ENCODE results near the gene CHKA.

CHKA gene

DNA sequence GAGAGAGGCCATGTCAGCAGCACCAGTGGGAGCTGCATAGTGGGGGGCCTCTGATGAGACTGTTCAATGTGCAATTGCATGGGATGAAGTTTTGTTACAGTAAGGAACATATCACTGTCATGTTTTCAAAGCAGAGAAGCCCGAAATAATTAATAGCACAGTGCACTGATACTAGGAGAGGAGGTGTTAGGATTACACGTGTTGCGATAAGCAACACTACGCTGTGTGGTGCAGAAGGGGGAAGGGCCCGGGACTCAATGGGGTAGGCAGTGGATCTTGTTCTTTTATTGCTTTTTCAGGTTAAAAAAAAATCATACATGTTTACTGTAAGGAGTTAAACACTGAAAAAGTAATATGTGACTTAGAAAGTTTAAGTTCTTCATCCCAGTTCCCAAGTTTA is 53.2 kb downstream of the CHKA start:
- DNase-seq: no peak

DNA sequence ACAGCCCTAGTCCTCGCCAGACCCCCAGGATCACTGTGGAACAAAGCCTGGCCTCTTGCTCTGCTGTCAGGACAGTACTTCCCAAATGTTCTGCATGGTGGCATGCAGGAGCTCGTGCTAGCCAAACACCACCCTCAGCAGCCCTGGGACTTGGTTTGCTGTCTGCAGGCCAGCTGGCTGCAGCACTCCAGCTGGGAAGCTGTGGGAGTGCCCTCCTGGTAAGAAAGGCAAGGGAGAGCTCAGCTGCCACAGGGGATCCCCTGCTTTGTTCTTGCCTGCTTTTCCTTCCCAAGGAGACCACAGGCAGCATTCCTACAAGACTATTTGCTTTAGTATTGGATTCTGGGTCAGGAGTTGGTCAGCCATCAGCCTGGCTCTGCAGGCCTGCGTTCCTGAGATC is 54.4 kb downstream of the CHKA start:
- no peak for DNase-seq

DNA sequence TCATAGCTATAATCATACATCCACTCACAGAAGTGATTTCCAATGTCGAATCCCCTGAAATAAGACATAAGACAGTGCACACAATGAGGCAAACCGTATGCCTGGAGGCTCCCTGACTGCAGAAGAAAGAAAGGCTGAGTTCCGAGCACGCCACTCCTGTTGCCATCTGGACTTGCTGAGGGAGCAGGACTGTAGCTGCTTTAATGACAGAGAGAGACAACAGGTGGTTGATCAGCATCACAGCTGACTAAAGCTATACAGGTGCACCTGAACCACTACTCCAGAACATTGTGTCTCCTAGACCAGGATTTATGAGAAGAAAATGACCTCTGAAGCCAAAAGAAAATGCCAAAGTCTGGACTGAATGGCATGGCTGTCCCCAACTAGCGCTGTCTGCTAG is 55.3 kb downstream of the CHKA start:
- DNase-seq: no peak

DNA sequence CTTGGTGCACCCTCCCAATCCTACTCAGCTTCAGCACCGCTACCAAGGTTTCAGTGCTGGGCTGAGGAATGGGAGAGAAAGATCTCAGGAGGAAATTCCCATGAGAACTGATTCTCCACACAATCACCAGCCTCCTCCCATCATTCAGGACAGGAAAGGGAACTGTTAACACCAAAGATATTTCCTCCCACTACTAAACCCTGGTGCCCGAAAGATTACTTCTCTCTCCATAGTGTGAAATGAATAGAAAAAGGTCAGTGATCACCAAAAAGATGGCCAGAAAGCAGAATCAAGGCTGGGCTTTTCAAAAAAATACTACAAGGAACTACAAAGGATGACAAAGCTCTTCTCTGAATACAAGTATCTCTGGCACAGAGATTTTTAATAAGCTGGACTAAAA is 56.3 kb downstream of the CHKA start:
- DNase-seq: no peak

DNA sequence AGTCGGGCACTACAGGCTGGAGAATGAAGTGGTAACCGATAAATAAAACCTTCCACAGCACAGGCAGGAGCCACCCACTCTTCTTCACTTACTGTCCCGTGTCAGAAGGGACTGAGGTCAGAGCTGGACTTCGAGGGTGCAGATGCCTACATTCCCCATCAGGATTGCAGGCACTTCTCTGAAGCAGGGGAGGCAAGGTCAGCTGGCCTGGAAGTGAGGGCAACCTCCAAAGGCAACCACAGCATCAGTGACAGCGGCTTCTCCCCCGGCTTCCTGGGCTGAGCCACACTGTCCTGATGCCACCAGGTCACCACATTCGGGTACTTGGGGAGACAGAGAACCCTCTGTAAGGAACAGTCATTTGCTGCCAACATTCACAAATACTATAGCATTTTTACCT is 59.7 kb downstream of the CHKA start:
- DNase-seq: no peak

DNA sequence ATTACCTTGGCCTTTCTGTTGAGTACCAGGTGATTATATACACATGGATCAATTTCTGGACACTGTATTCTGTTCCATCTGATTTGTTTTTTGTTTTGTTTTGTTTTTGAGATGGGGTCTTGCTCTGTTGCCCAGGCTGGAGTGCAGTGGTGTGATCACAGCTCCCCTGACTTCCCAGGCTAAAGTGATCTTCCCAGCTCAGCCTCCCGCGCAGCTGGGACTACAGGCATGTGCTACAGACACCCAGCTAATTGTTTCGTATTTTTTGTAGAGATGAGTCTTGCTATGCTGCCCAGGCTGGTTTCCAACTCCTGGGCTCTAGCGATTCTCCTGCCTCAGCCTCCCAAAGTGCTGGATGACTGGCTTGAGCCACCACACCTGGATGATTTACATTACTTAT is 63.4 kb downstream of the CHKA start:
- DNase-seq: no peak

DNA sequence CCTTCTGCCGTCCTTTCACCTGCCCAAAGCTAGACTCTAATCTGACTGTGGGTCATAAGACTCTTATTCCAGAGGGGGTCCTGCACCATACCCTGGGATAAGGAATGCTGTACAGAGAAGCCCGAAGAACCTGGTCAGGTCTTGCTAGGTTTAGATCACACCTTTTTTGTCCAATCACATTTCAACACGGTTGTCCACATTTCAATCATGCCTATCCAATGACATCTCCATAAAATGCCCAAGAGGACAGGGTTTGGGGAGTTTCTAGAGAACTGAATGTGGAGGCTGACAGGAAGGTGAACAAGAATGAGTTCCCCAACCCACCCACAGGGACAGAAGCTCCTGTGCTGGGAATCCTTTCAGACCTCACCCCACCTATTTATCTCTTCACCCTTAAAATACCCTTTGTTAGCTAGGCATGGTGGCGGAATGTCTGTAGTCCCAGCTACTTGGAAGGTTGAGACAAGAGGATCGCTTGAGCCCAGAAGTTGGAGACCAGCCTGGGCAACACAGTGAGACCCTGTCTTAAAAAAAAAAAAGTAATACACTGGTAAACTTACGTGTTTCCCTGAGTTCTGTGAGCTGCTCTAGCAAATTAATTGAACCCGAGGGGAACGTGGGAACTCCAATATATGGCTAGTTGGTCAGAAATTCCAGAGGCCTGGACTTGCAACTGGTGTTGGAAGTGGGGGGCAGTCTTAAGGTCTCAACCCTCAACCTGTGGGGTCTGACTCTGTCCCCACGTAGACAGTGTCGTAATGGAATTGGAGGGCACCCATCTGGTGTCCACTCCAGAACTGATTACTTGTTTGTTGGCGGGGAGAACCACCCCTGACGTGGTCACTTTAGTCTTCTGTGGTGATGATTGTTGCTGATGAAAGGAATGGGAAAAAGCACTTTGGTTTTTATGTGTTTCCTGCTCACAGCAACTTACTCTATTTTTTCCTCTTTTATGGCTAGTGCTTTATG is 64.6 kb downstream of the CHKA start:
- DNase-seq: no peak

DNA sequence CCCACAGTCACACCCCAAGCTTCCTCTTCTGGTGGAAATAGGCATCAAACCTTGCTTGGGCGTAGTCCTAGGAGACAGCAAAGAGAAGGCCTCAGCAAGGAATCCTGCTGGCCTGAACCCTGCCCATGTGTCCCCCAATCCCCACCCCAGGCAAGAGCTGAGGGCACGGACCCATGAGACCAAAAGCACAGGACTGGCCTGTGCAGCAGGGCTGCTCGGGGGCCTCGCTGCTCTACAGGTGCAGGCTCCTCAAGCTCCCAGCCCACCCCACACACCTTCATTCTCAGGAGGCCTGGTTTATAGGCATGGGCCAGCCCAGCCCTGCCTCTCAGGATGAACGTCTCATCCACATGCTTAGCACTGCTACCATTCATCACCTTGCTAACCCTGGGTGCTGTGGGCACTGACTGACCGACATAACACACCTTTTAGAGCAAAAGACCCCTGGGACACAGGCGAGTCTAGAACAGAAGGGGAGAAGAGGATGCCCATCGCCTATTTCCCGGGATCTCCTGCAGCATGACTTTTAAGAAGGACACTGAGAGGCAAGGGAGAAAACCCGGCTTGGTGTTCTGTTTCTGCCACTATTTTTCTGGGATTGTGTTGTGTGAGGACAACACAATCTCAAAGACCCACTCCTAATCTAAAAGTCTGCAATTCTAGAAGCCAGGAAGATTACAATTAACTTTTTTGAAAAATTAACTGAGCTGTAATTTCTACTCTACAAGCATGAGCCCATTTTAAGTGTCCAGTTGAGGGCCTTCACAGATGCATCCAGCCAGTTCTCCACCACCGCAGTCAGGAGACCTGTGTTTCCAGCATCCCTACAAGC is 67.0 kb downstream of the CHKA start:
- no peak for DNase-seq

DNA sequence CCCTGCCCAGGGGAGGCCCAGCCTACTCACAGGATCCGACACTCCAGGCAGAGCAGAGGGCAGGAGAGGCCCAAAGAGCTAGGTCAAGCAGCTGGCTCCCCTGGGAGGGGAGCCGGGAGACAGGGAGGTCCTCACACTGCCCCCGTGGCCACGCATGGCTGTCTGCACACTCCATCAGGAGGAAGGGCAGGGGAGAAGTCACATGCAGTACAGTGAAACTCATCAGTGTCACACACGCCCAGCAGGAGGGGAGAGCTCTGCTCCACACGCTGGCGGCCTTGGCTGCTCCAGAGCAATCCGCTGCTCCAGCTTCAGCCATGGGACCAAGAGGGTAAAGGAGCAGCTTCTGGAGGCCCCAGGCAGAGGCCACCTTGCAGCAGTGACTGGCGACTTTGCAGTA is 68.1 kb downstream of the CHKA start:
- no peak for DNase-seq

DNA sequence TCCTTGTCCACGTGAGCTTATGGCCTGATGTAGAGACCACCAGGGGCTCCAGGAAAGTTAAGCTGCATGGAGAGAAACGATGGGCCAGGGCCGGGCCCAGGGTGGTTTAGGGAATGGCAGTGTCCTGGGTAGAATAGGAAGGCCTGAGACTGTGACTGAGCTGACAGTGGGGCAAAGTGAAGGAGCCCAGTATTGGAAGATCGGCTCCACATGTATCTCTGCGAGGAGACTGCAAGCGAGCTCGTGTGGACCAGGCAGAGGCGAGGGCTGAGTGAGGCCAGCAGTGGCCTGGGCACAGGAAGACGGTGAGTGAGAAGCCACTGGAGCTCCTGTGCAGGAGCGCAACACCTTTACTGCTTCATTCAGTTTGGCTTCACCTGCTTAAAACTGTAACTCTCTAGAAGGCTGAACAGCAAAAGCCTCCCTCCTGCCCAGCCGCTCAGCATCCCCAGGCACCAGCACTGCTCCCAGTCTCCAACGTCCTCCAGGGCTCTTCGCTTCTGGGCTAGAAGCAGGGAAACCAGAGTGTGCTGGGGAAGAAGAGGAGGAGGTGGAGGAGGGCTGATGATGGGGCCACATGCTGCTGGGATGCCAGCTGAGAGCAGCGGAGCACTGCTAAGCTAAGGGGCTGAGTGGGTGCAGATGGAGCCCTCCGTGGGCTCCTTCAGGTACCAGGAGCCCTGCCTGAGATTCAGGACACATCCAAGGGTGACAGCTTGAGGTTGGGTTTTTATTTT is 68.9 kb downstream of the CHKA start:
- DNase-seq: no peak

DNA sequence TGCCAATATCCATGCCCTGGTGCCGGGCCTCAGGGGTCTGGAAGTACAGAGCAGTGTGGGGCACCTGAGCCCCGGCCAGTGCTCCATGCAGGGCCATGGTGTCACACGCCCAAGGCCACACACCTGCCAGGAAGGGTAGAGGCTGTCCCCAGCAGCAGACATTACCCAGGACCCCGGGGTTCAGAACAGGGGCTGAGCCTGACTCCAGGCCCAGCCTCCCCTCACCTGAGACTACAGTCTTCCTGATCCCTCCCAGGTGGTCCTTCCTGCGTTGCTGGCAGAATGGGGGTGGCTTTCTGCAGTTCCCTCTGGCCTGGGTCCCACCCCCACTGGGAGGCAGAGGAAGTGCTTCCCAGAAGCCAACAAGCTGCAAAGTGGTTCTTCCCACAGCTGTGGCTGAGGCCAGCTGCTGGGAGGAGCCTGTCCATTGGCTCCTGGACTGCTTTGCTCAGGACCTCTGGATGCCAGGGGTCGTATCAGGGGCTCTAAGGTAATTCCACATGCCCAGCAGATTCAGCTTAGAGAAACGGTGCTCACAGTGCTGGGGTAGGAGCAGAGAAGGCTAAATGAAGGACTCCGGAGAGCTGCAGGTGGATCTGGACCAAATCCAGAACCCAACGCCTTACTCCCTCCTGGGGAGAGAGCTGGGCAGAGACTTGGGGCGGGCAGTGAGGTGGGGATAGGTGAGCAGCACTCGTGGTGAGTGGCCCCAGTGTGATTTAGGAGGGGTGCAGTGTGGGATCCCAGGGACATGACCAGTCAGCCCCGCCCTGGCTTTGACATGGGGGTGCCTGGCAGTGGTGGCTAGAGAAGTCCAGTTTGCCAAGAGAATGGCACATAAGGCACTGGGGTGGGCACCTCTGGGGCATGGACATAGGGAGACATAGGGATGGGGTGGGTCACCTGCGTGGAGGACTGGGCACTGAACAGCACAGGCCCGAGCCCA is 69.7 kb downstream of the CHKA start:
- no peak for DNase-seq

DNA sequence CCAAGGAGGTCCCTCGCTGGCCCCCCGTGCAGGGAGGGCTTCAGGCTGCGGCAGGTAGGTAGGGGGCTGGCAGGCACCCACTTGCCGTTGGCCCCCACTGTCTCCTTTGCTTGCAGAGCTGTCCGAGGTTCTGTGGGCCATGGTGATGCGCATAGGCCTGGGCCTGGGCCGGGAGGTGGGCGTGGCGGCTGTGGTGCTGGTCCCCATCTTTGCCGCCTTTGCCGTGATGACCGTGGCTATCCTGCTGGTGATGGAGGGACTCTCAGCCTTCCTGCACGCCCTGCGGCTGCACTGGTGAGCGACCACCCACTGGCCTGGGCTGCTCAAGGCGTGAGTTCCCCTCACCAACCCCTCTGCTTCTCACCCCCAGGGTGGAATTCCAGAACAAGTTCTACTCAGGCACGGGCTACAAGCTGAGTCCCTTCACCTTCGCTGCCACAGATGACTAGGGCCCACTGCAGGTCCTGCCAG is 70.8 kb downstream of the CHKA start:
- no peak for DNase-seq

DNA sequence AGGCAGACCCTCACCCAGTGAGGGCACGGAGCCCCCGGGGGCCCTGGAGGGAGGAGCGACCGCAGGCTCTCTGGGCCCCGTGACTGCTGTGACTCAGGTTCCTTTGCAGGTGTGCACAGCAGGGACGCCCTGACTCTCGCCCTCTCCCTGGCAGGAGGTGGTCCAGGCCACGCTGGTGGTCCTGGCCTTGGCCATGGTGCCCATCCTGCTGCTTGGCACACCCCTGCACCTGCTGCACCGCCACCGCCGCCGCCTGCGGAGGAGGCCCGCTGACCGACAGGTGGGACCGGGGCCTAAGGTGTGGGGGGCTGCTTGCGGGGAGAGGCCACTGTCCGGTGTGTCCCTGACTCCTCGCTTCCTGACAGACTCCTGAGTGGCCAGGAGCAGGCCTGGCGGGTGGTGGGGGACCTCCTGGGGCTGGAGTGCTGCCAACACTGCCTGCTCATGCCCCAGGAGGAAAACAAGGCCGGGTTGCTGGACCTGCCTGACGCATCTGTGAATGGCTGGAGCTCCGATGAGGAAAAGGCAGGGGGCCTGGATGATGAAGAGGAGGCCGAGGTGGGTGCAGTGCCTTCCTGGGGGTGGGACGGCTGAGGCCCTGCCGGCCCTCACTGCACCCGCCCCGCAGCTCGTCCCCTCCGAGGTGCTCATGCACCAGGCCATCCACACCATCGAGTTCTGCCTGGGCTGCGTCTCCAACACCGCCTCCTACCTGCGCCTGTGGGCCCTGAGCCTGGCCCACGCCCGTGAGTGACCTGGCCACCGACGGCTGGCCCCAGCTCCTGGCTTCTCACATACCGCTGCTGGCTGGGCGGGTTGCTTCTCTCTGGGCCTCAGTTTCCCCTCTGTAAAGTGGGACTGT is 71.4 kb downstream of the CHKA start:
- no peak for DNase-seq

DNA sequence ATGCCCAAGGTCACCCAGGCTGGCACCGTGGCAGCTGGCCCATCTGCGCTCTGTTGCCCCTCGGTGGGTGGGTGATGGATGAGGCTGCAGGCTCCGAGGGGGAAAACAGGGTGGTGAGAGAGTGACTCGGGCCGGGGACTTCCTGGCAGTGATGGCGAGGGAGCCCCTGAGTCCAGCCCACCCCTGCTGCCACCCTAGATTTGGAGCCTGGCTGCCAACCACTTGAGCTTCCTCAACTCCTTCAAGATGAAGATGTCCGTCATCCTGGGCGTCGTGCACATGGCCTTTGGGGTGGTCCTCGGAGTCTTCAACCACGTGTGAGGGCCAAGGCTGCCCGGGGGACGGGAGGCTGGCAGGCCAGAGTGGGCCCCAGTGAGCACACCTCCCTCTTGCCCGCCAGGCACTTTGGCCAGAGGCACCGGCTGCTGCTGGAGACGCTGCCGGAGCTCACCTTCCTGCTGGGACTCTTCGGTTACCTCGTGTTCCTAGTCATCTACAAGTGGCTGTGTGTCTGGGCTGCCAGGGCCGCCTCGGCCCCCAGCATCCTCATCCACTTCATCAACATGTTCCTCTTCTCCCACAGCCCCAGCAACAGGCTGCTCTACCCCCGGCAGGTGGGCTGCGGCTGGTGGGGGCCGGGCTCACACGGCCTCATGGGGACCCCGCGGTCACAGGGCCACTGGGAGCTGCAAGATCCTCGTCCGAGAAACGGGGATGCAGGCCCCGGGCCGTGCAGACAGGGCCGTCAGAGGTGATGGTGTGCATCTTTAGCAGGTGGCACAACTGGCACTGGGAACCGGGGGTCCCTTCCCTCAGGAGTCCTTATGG is 72.3 kb downstream of the CHKA start:
- DNase-seq: no peak

DNA sequence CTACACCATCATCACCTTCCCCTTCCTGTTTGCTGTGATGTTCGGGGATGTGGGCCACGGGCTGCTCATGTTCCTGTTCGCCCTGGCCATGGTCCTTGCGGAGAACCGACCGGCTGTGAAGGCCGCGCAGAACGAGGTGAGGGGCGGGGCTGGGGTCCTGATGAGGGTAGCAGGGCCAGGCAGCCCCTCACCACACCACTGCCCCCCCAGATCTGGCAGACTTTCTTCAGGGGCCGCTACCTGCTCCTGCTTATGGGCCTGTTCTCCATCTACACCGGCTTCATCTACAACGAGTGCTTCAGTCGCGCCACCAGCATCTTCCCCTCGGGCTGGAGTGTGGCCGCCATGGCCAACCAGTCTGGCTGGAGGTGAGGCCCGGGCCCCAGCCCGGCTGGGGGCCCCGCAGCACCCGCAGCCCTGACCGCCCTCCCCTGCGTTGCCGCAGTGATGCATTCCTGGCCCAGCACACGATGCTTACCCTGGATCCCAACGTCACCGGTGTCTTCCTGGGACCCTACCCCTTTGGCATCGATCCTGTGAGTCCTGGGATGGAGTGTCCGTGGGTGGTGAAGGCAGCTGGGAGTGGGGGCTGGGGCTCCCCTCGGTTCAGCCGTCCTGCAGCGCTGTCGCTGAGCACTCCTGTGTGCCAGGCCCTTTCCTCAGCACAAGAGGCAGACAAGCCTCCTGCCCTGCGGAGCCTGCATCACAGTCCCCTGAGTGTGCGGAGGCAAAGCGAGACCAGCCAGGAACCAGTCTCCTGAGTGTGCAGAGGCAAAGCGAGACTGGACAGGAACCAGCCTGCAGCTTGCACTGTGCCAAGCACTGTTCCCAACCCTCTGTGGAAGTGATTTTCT is 73.5 kb downstream of the CHKA start:
- no peak for DNase-seq

DNA sequence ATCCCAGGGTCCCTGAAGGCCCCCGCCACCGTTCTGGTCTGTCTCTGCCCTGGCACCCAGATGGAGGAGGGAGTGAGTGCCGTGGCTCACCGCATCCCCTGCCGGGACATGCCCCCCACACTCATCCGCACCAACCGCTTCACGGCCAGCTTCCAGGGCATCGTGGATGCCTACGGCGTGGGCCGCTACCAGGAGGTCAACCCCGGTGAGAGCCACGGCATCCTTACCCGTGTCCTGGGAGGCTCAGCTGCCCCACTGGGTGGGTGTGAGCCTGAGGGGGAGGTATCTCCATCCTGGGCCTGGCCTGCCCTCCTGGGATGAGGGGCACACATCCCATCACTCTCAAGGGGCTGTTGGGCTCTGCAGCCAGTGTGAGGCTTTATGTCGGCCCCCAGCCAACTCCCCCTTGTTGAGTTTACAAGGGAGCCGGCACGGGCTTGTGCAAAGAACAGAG is 76.3 kb downstream of the CHKA start:
- DNase-seq: no peak

DNA sequence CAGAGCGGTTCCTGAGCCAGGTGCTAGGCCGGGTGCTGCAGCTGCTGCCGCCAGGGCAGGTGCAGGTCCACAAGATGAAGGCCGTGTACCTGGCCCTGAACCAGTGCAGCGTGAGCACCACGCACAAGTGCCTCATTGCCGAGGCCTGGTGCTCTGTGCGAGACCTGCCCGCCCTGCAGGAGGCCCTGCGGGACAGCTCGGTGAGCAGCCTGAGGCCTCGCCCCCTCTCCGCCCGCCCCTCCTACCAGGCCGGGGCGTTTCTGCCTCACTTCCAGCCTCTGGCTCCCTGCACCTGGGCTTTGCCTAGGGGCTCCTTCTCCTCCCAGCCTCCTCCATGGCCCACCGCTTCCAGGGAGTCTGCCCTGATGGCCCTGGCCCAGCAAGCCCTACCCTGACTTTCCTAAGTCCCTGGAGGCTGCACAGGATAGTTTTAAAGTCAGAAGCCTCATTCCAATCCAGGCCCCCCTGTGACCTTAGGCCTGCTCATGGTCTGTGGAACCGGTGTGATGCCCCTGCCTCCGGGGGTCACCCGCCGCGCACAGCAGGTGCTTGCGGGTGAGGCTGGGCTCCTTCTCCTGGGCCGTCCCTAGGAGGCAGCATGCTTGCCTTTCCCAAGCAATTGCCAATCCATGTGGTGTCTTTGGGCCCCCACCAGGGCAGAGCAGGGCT is 76.9 kb downstream of the CHKA start:
- no peak for DNase-seq
